Mesendoderm (in vitro differentiated cells): ENCODE data around the gene PRRC2B.

Experiments
- DNase-seq: peaks from one replicate; pipeline ENCODE4 v3.0.0; 2013
- H2AK5ac ChIP-seq: 2 replicates; pipeline ENCODE4 v1.6.1; 2013; ENCODE audit warnings: low read length, inconsistent platforms
- H2BK120ac ChIP-seq: 2 replicates; pipeline ENCODE4 v1.6.1; 2013; ENCODE audit warnings: low read depth, mild to moderate bottlenecking, low read length, moderate library complexity, mixed read lengths
- H2BK15ac ChIP-seq: replicated peaks from 2 replicates; pipeline ENCODE4 v1.6.1; 2013; ENCODE audit warnings: low read depth, mild to moderate bottlenecking, moderate library complexity
- H2BK5ac ChIP-seq: 2 replicates; pipeline ENCODE4 v1.6.1; 2013; ENCODE audit warnings: low read length, inconsistent platforms
- H3K18ac ChIP-seq: 2 replicates; pipeline ENCODE4 v1.6.1; 2013; ENCODE audit warnings: mild to moderate bottlenecking, low read length, mixed read lengths
- H3K23ac ChIP-seq: one replicate; pipeline ENCODE4 v1.6.1; 2013; ENCODE audit warnings: low read length
- H3K27ac ChIP-seq: 2 replicates; pipeline ENCODE4 v1.5.1; 2013; ENCODE audit warnings: low read depth, mild to moderate bottlenecking, inconsistent platforms, low read length, moderate library complexity
- H3K27me3 ChIP-seq: 2 replicates; pipeline ENCODE4 v1.6.1; 2013; ENCODE audit warnings: low read length, control low read depth, mild to moderate bottlenecking, inconsistent platforms; ENCODE audit not compliant: insufficient read depth, poor library complexity
- H3K36me3 ChIP-seq: 2 replicates; pipeline ENCODE4 v1.6.1; 2013; ENCODE audit warnings: low read length, inconsistent platforms; ENCODE audit not compliant: control insufficient read depth, insufficient read depth
- H3K4ac ChIP-seq: one replicate; pipeline ENCODE4 v1.6.1; 2013; ENCODE audit warnings: low read depth, mild to moderate bottlenecking, low read length, moderate library complexity
- H3K4me1 ChIP-seq: 2 replicates; pipeline ENCODE4 v1.6.1; 2013; ENCODE audit warnings: low read depth, low read length, inconsistent platforms; ENCODE audit not compliant: control insufficient read depth
- H3K4me2 ChIP-seq: 2 replicates; pipeline ENCODE4 v1.6.1; 2013; ENCODE audit warnings: low read length
- H3K4me3 ChIP-seq: 2 replicates; pipeline ENCODE4 v1.5.1; 2013; ENCODE audit warnings: mild to moderate bottlenecking, low read length
- H3K56ac ChIP-seq: one replicate; pipeline ENCODE4 v1.6.1; 2013; ENCODE audit warnings: low read length
- H3K79me1 ChIP-seq: 2 replicates; pipeline ENCODE4 v1.6.1; 2013; ENCODE audit warnings: low read length, inconsistent platforms
- H3K79me2 ChIP-seq: 2 replicates; pipeline ENCODE4 v1.6.1; 2013; ENCODE audit warnings: mild to moderate bottlenecking, low read length; ENCODE audit not compliant: control insufficient read depth, insufficient read depth
- H3K9ac ChIP-seq: 2 replicates; pipeline ENCODE4 v1.6.1; 2013; ENCODE audit warnings: low read length, inconsistent platforms
- H4K5ac ChIP-seq: one replicate; pipeline ENCODE4 v1.6.1; 2013; ENCODE audit warnings: low read length
- H4K8ac ChIP-seq: one replicate; pipeline ENCODE4 v1.6.1; 2013; ENCODE audit warnings: low read depth, mild to moderate bottlenecking, control low read depth, low read length, moderate library complexity
- WGBS: extraction: QIAGEN DNeasy Blood & Tissue Kit; methylation state at CpG from one replicate; pipeline ENCODE4 v1.1.7; 2013; ENCODE audit warnings: low lambda C conversion rate, missing lambda C conversion rate; ENCODE audit not compliant: insufficient coverage; ENCODE audit errors: extremely low coverage; 5-methylcytosine and 5-hydroxymethylcytosine counted together

PRRC2B gene

GRCh38 chr9:131525643-131526565 lies 132.0 kb downstream of the PRRC2B start:
- no peak overlapping the region for H3K23ac ChIP-seq
- H4K5ac ChIP-seq, result no peak overlapping the region
- no peak overlapping the region for H3K9ac ChIP-seq
- no peak overlapping the region for H3K18ac ChIP-seq
- H3K79me1 ChIP-seq, result peaks cover 10% of the 10 kb centered on the region
- H3K36me3 ChIP-seq, result peaks cover 14% of the 10 kb centered on the region
- peaks cover 5% of the 10 kb centered on the region for H3K4me1 ChIP-seq
- no peak overlapping the region for H3K4me2 ChIP-seq
- no peak overlapping the region for H2BK5ac ChIP-seq
- H3K27me3 ChIP-seq, result no peaks in the 10 kb centered on the region
- WGBS, result no CpG with 5 or more reads among the region's 19 CpGs
- no peak overlapping the region for H4K8ac ChIP-seq
- peaks cover 5% of the 10 kb centered on the region for H3K79me2 ChIP-seq
- no peak overlapping the region for H2AK5ac ChIP-seq
- H2BK15ac ChIP-seq, result no peak overlapping the region
- no peak overlapping the region for H3K27ac ChIP-seq
- DNase-seq, result no peak
- H3K56ac ChIP-seq, result no peak overlapping the region
- H3K4ac ChIP-seq, result no peak overlapping the region
- H2BK120ac ChIP-seq, result no peak overlapping the region
- no peak overlapping the region for H3K4me3 ChIP-seq

- Histone ChIP-seq H3K4ac (no peak overlapping the region), H3K27me3 (no peaks in the 10 kb centered on the region), H2BK120ac (no peak overlapping the region), H3K27ac (no peak overlapping the region), H2AK5ac (no peak overlapping the region), H3K4me2 (no peak overlapping the region), H3K79me2 (peaks cover 5% of the 10 kb centered on the region), H4K5ac (no peak overlapping the region), H3K56ac (no peak overlapping the region), H4K8ac (no peak overlapping the region), H2BK5ac (no peak overlapping the region), H3K9ac (no peak overlapping the region), H3K23ac (no peak overlapping the region), H3K79me1 (peaks cover 10% of the 10 kb centered on the region), H3K36me3 (peaks cover 11% of the 10 kb centered on the region), H3K18ac (no peak overlapping the region), H2BK15ac (no peak overlapping the region), H3K4me3 (no peak overlapping the region), H3K4me1 (peaks cover 5% of the 10 kb centered on the region)
- DNase-seq, result no peak
- WGBS, result no CpG with 5 or more reads among the region's 7 CpGs
These were observed 134.3 kb downstream of the PRRC2B start for GRCh38 chr9:131528186-131528585.

- Histone ChIP-seq H3K4me1 (peaks cover 5% of the 10 kb centered on the region), H4K5ac (no peak overlapping the region), H2BK5ac (no peak overlapping the region), H3K4me3 (no peak overlapping the region), H3K27ac (no peak overlapping the region), H2BK120ac (no peak overlapping the region), H3K4me2 (no peak overlapping the region), H3K36me3 (peaks cover 10% of the 10 kb centered on the region), H2BK15ac (no peak overlapping the region), H3K4ac (no peak overlapping the region), H3K18ac (no peak overlapping the region), H3K23ac (no peak overlapping the region), H3K27me3 (no peaks in the 10 kb centered on the region), H3K79me1 (peaks cover 10% of the 10 kb centered on the region), H4K8ac (no peak overlapping the region), H2AK5ac (no peak overlapping the region), H3K79me2 (peaks cover 5% of the 10 kb centered on the region), H3K9ac (no peak overlapping the region), H3K56ac (no peak overlapping the region)
- no CpG with 5 or more reads among the region's 35 CpGs for WGBS
- no peak for DNase-seq
These were observed 135.1 kb downstream of the PRRC2B start for GRCh38 chr9:131528886-131529505.

- no CpG with 5 or more reads among the region's 24 CpGs for WGBS
- H3K9ac ChIP-seq, result peak overlapping the region; percentile 98
- H3K27ac ChIP-seq, result no peak overlapping the region
- H3K23ac ChIP-seq, result peak overlapping the region; percentile 24
- H2BK120ac ChIP-seq, result no peak overlapping the region
- H3K4me3 ChIP-seq, result peak overlapping the region; percentile 75
- no peak overlapping the region for H2AK5ac ChIP-seq
- H3K79me2 ChIP-seq, result peaks cover 5% of the 10 kb centered on the region
- H4K5ac ChIP-seq, result no peak overlapping the region
- peaks cover 10% of the 10 kb centered on the region for H3K79me1 ChIP-seq
- H4K8ac ChIP-seq, result no peak overlapping the region
- H3K56ac ChIP-seq, result peak overlapping the region; percentile 94
- no peak overlapping the region for H3K4ac ChIP-seq
- peaks cover 5% of the 10 kb centered on the region for H3K4me1 ChIP-seq
- H3K36me3 ChIP-seq, result peaks cover 10% of the 10 kb centered on the region
- H3K27me3 ChIP-seq, result no peaks in the 10 kb centered on the region
- H3K4me2 ChIP-seq, result peak overlapping the region; percentile 98
- H2BK5ac ChIP-seq, result no peak overlapping the region
- no peak overlapping the region for H3K18ac ChIP-seq
- DNase-seq, result no peak
- H2BK15ac ChIP-seq, result no peak overlapping the region
These were observed 136.0 kb downstream of the PRRC2B start for GRCh38 chr9:131529597-131530545.

GRCh38 chr9:131530546-131530919 lies 136.6 kb downstream of the PRRC2B start:
- H3K4me1 ChIP-seq, result peaks cover 5% of the 10 kb centered on the region
- peak overlapping the region; percentile 98 for H3K9ac ChIP-seq
- H3K27ac ChIP-seq, result peak overlapping the region; percentile 8
- H2AK5ac ChIP-seq, result no peak overlapping the region
- H3K4me2 ChIP-seq, result peak overlapping the region; percentile 98
- peak overlapping the region; percentile 88 for H4K8ac ChIP-seq
- H3K79me2 ChIP-seq, result peaks cover 5% of the 10 kb centered on the region
- peak; percentile 73 for DNase-seq
- no peak overlapping the region for H2BK15ac ChIP-seq
- H2BK5ac ChIP-seq, result no peak overlapping the region
- no peak overlapping the region for H4K5ac ChIP-seq
- H3K23ac ChIP-seq, result no peak overlapping the region
- no peaks in the 10 kb centered on the region for H3K27me3 ChIP-seq
- H3K79me1 ChIP-seq, result peaks cover 10% of the 10 kb centered on the region
- peaks cover 10% of the 10 kb centered on the region for H3K36me3 ChIP-seq
- H3K4ac ChIP-seq, result peak overlapping the region; percentile 74
- peak overlapping the region; percentile 66 for H2BK120ac ChIP-seq
- H3K4me3 ChIP-seq, result peak overlapping the region; percentile 75
- no CpG with 5 or more reads among the region's 29 CpGs for WGBS
- H3K18ac ChIP-seq, result peak overlapping the region; percentile 94
- H3K56ac ChIP-seq, result peak overlapping the region; percentile 94
